Hematopoietic multipotent progenitor cell treated with erythropoietin and hydrocortisone succinate and interleukin-3 and kit ligand, for 8 days (in vitro differentiated cells): ENCODE data around the gene SPATA6L.
"Not testable (repeated sequence)": the region's sequence is repeated elsewhere in the genome, so short reads cannot be mapped to it uniquely, and the experiment has no call there.

Source experiments
- DNase-seq: peaks from one replicate; pipeline ENCODE4 v3.0.0-alpha.2; 2015

The SPATA6L gene

GRCh38 chr9:4674783-4675182 lies 8.5 kb upstream of the SPATA6L start:
- DNase-seq, result no peak

GRCh38 chr9:4671737-4672136 lies 5.5 kb upstream of the SPATA6L start:
- no peak for DNase-seq

GRCh38 chr9:4670591-4670990 lies 4.3 kb upstream of the SPATA6L start:
- DNase-seq, result no peak

- no peak for DNase-seq
Measured at GRCh38 chr9:4669890-4670289, 3.6 kb upstream of the SPATA6L start.

GRCh38 chr9:4668604-4669003 lies 2.3 kb upstream of the SPATA6L start:
- no peak for DNase-seq

GRCh38 chr9:4667681-4668080 lies 1.4 kb upstream of the SPATA6L start:
- no peak for DNase-seq

- DNase-seq, result no peak
Measured at GRCh38 chr9:4665357-4665756, 923 bp downstream of the SPATA6L start.

GRCh38 chr9:4663956-4664355 lies 2.3 kb downstream of the SPATA6L start:
- DNase-seq, result no peak

- no peak for DNase-seq
Measured at GRCh38 chr9:4662989-4663792, 3.1 kb downstream of the SPATA6L start.

- peak; percentile 85 for DNase-seq
Measured at GRCh38 chr9:4662108-4662988, 3.9 kb downstream of the SPATA6L start, which contains the start of gene PLPP6. TSS of gene PLPP6 (plus strand) at chr9:4662294. CDS start at chr9:4662376, 82 bp downstream.

- no peak for DNase-seq
Measured at GRCh38 chr9:4661611-4662010, 4.7 kb downstream of the SPATA6L start.

GRCh38 chr9:4661165-4661564 lies 5.1 kb downstream of the SPATA6L start:
- DNase-seq, result no peak

- DNase-seq, result not testable (repeated sequence)
Measured at GRCh38 chr9:4660665-4661064, 5.6 kb downstream of the SPATA6L start.

GRCh38 chr9:4657426-4658159 lies 8.7 kb downstream of the SPATA6L start:
- DNase-seq, result no peak

GRCh38 chr9:4656621-4657020 lies 9.7 kb downstream of the SPATA6L start:
- DNase-seq, result no peak

- DNase-seq, result not testable (repeated sequence)
Measured at GRCh38 chr9:4656196-4656595, 10.1 kb downstream of the SPATA6L start.

- DNase-seq, result no peak
Measured at GRCh38 chr9:4654538-4654937, 11.7 kb downstream of the SPATA6L start.

- DNase-seq, result no peak
Measured at GRCh38 chr9:4654084-4654483, 12.2 kb downstream of the SPATA6L start.

- no peak for DNase-seq
Measured at GRCh38 chr9:4642351-4642750, 23.9 kb downstream of the SPATA6L start.

GRCh38 chr9:4640027-4640426 lies 26.3 kb downstream of the SPATA6L start:
- peak; percentile 33 for DNase-seq

- DNase-seq, result no peak
Measured at GRCh38 chr9:4639420-4639819, 26.9 kb downstream of the SPATA6L start.

- no peak for DNase-seq
Measured at GRCh38 chr9:4638968-4639367, 27.3 kb downstream of the SPATA6L start.

- no peak for DNase-seq
Measured at GRCh38 chr9:4630836-4631235, 35.4 kb downstream of the SPATA6L start.
